ENCODE data around the gene PIP. TPM values are rescaled to one million over a fixed set of nuclear protein-coding genes. Genes with fewer than 3 reads are reported as not detected.
"Not testable (repeated sequence)": the region's sequence is repeated elsewhere in the genome, so short reads cannot be mapped to it uniquely, and the experiment has no call there.

The PIP gene
- total RNA-seq, 1 experiment from 2014 or later = not detected

- DNase-seq (ENCODE audit: low spot score) = no peak
These were observed 45.7 kb downstream of the PIP start for GRCh38 chr7:143177374-143178119.

GRCh38 chr7:143180771-143181170 is 48.9 kb downstream of the PIP start:
- DNase-seq (ENCODE audit: low spot score) = not testable (repeated sequence)

DNA sequence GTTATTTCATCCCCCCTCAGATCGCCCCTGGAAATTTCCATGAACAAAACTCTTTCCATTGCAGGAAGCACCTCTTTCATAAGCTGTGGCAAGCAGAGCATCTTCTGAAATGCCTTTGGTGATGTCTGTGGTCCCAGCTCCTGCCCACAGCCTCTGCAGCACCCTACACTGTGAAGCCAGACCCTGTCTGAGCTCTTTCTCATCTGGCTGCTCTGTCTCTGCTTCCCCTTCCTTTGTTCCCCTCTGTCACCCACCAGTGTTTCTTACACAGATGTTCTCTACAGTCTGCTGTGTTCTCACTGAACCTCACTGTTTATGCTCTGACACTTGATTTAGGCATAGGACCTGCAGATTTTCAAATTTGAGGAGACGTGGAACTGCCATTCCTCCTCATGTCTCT is 49.5 kb downstream of the PIP start:
- DNase-seq (ENCODE audit: low spot score) = no peak

DNA sequence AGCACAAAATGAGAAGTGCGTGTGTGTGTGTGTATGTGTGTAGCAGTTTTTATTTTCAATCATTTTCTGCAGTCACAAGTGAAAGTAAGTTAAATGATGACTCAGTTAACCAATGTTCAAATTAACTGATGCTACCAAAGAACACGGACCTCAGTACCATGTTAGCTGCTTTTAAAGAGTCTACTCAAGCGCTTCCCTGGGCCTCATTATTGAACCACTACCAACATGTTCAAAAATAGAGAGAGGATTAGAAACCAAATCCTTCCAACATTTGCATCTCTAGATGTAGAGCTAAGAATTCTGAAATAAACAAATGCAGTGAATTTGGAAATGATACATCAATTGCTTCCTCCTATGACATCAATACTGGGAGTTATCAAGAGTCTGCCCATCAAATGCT is 51.1 kb downstream of the PIP start, which contains the start of gene TAS2R39:
Gene TAS2R39, plus strand, starts transcription at position 396 of the 400 bp plus-strand sequence. Its CDS starts 0 bp downstream, at position 396.
- no peak for DNase-seq (ENCODE audit: low spot score)

DNA sequence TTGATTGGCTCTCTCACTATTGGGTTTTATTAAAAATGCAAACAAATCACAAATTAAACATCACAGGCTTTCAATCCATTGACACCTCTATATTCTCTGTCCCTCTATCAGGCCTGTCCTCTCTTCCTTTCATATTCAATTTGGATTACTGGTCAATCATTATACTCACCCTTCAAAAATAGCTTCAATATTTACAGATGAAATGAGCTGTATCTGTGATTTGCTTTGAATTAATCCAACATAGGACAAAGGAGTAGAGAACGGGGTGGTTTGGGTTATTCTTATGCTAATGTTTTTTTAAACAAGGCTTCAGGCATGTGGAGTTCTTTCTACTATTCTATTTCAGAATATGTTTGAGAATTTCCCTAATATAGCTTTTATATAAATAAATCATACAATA is 53.7 kb downstream of the PIP start:
- no peak for DNase-seq (ENCODE audit: low spot score)

DNA sequence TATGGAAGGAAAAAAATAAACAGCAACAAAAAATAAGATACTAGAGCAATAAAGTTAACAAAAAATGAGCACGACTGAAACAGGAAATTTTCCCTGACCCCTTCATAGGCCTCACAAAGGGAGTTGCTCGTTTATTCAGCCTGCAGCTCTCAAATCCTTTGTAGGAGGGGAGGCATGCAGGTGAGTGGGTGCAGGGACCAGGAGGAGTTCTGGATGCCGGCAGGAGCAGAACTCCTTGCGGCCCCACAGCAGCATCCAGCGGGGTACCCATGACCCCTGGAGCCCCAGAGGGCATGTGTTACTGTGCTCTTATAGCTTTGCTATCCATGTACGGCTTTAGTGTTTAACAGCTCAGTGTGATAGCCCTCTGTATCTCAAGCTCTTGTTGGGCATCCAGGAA is 57.1 kb downstream of the PIP start:
- no peak for DNase-seq (ENCODE audit: low spot score)

Other genes with a start within 250 kb of the PIP start
- 0.55 and 0.56 TPM in 2 replicates for gene TRPV6, start 246.3 kb upstream of the PIP start, total RNA-seq (2014; rRNA removed; shearing (Covaris generic))
- 0.18 TPM in 1 of 2 replicates, not detected in the other for gene TRPV5, start 198.3 kb upstream of the PIP start, total RNA-seq (2014; rRNA removed; shearing (Covaris generic))
- not detected in 2 replicates for gene LLCFC1, start 192.6 kb upstream of the PIP start, total RNA-seq (2014; rRNA removed; shearing (Covaris generic))
- 0.13 TPM in 1 of 2 replicates, not detected in the other for gene KEL, start 169.7 kb upstream of the PIP start, total RNA-seq (2014; rRNA removed; shearing (Covaris generic))
- 0.29 TPM in 1 of 2 replicates, not detected in the other for gene OR9A2, start 104.9 kb upstream of the PIP start, total RNA-seq (2014; rRNA removed; shearing (Covaris generic))
- gene OR6V1, start 79.7 kb upstream of the PIP start, total RNA-seq (2014; rRNA removed; shearing (Covaris generic)) = not detected in 2 replicates
- not detected in 2 replicates for gene TAS2R39, start 51.3 kb downstream of the PIP start, total RNA-seq (2014; rRNA removed; shearing (Covaris generic))
- gene TAS2R40, start 90.0 kb downstream of the PIP start, total RNA-seq (2014; rRNA removed; shearing (Covaris generic)) = not detected in 2 replicates
- 298 and 301 TPM in 2 replicates for gene GSTK1, start 131.4 kb downstream of the PIP start, total RNA-seq (2014; rRNA removed; shearing (Covaris generic))
- gene TMEM139, start 152.9 kb downstream of the PIP start, total RNA-seq (2014; rRNA removed; shearing (Covaris generic)) = 53.9 and 79.7 TPM in 2 replicates
- 26.6 and 27.7 TPM in 2 replicates for gene CASP2, start 156.3 kb downstream of the PIP start, total RNA-seq (2014; rRNA removed; shearing (Covaris generic))
- 2.8 and 3.0 TPM in 2 replicates for gene CLCN1, start 184.0 kb downstream of the PIP start, total RNA-seq (2014; rRNA removed; shearing (Covaris generic))
- gene FAM131B, start 230.6 kb downstream of the PIP start, total RNA-seq (2014; rRNA removed; shearing (Covaris generic)) = 13.2 and 17.6 TPM in 2 replicates
- 116 and 148 TPM in 2 replicates for gene ZYX, start 249.3 kb downstream of the PIP start, total RNA-seq (2014; rRNA removed; shearing (Covaris generic))

Data from HT-29 (cell line).